Neural progenitor cell (in vitro differentiated cells): ENCODE measurements around the gene PTPRR.

Experiments
- EZH2 ChIP-seq: fragments of 200-600 bp; sonication (generic); IDR thresholded peaks from 2 replicates; pipeline ENCODE4 v1.6.1; 2017; ENCODE audit warnings: antibody characterized with exemption, mild to moderate bottlenecking, moderate library complexity
- EZH2phosphoT487 ChIP-seq: fragments of 200-600 bp; sonication (generic); IDR thresholded peaks from 2 replicates; pipeline ENCODE4 v1.6.1; 2017; ENCODE audit warnings: antibody characterized with exemption
- TF ChIP-seq, protein P1 (sequence below): fragments of 200-600 bp; sonication (generic); IDR thresholded peaks from 2 replicates; pipeline ENCODE4 v1.5.1; 2017; ENCODE audit warnings: antibody characterized with exemption, mild to moderate bottlenecking

GRCh38 chr12:70854138-70854537, 66.4 kb downstream of the PTPRR start:
- TF ChIP-seq, protein P1, sequence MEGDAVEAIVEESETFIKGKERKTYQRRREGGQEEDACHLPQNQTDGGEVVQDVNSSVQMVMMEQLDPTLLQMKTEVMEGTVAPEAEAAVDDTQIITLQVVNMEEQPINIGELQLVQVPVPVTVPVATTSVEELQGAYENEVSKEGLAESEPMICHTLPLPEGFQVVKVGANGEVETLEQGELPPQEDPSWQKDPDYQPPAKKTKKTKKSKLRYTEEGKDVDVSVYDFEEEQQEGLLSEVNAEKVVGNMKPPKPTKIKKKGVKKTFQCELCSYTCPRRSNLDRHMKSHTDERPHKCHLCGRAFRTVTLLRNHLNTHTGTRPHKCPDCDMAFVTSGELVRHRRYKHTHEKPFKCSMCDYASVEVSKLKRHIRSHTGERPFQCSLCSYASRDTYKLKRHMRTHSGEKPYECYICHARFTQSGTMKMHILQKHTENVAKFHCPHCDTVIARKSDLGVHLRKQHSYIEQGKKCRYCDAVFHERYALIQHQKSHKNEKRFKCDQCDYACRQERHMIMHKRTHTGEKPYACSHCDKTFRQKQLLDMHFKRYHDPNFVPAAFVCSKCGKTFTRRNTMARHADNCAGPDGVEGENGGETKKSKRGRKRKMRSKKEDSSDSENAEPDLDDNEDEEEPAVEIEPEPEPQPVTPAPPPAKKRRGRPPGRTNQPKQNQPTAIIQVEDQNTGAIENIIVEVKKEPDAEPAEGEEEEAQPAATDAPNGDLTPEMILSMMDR, result no peak
- TF ChIP-seq EZH2phosphoT487 (no peak), EZH2 (no peak)
